PC-3 (cell line): Measurements from ENCODE around the gene JPT2. TPM values are rescaled to one million over a fixed set of nuclear protein-coding genes. Genes with fewer than 3 reads are reported as not detected.

Experiments
- ATAC-seq: fragments of 200-7000 bp; cut with Tn5 transposase; 2 replicates; pipeline ENCODE4 v1.9.1; 2020; ENCODE audit warnings: mild to moderate bottlenecking, moderate library complexity
- BruUV-seq: library from RNA; stranded (reverse); fragments of 400-500 nt; replicated peaks from 2 replicates; lab custom pipeline; 2021; lab: Mats Ljungman, UMichigan
- CTCF ChIA-PET: fragments of 300-600 bp; sonication (Branson Sonifier 250); formaldehyde crosslinking; loops from one replicate; lab custom pipeline; 2022; ENCODE audit warnings: antibody characterized with exemption; lab: Charles Lee
- POLR2A ChIA-PET: fragments of 300-600 bp; sonication (Branson Sonifier 250); formaldehyde crosslinking; loops from one replicate; lab custom pipeline; 2022; ENCODE audit warnings: antibody characterized with exemption; ENCODE audit not compliant: unreplicated experiment; lab: Charles Lee
- DNase-seq: peaks from one replicate; pipeline ENCODE4 v3.0.0-alpha.2; 2015
- H2AFZ ChIP-seq: fragments of 300-600 bp; sonication (generic); 2 replicates; pipeline ENCODE4 v1.6.0; 2016; ENCODE audit warnings: antibody characterized with exemption, low read length
- H3F3A ChIP-seq: fragments of 300-600 bp; sonication (generic); one replicate; pipeline ENCODE4 v1.6.0; 2017; ENCODE audit warnings: antibody characterized with exemption, low read length, control low read depth, mild to moderate bottlenecking; ENCODE audit not compliant: unreplicated experiment
- H3K27ac ChIP-seq: fragments of 300-600 bp; sonication (generic); 2 replicates; pipeline ENCODE4 v1.5.1; 2016; ENCODE audit warnings: mild to moderate bottlenecking, low read length
- H3K27me3 ChIP-seq: fragments of 300-600 bp; sonication (generic); 2 replicates; pipeline ENCODE4 v1.6.1; 2016; ENCODE audit warnings: low read length, mixed read lengths
- H3K36me3 ChIP-seq: fragments of 300-600 bp; sonication (generic); 2 replicates; pipeline ENCODE4 v1.6.1; 2016; ENCODE audit warnings: low read depth, mixed run types, low read length, mixed read lengths
- H3K4me1 ChIP-seq: fragments of 300-600 bp; sonication (generic); 2 replicates; pipeline ENCODE4 v1.5.1; 2016; ENCODE audit warnings: low read length; ENCODE audit not compliant: insufficient read depth
- H3K4me2 ChIP-seq: fragments of 300-600 bp; sonication (generic); 2 replicates; pipeline ENCODE4 v1.6.0; 2016; ENCODE audit warnings: low read length
- H3K4me3 ChIP-seq: fragments of 300-600 bp; sonication (generic); 2 replicates; pipeline ENCODE4 v1.5.1; 2016; ENCODE audit warnings: mild to moderate bottlenecking, low read length, mixed read lengths
- H3K79me2 ChIP-seq: fragments of 300-600 bp; sonication (generic); 2 replicates; pipeline ENCODE4 v1.6.1; 2017; ENCODE audit warnings: low read length, mixed read lengths
- H3K9ac ChIP-seq: fragments of 300-600 bp; sonication (generic); 2 replicates; pipeline ENCODE4 v1.6.0; 2016; ENCODE audit warnings: mild to moderate bottlenecking, low read length
- H3K9me2 ChIP-seq: fragments of 300-600 bp; sonication (generic); replicated peaks from 2 replicates; pipeline ENCODE4 v1.6.1; 2016; ENCODE audit warnings: mixed run types, low read length, mixed read lengths
- H3K9me3 ChIP-seq: fragments of 300-600 bp; sonication (generic); 2 replicates; pipeline ENCODE4 v1.6.1; 2016; ENCODE audit warnings: low read length, mixed read lengths
- H4K20me1 ChIP-seq: fragments of 300-600 bp; sonication (generic); 2 replicates; pipeline ENCODE4 v1.6.1; 2016; ENCODE audit warnings: low read length, mixed read lengths
- CTCF ChIP-seq: fragments of 300-600 bp; sonication (generic); conservative IDR thresholded peaks from 2 replicates; pipeline ENCODE4 v1.5.1; 2017; ENCODE audit warnings: antibody characterized with exemption, low read depth, mild to moderate bottlenecking, low read length
- EZH2 ChIP-seq: fragments of 300-600 bp; sonication (generic); IDR thresholded peaks from one replicate; pipeline ENCODE4 v1.6.1; 2017; ENCODE audit warnings: antibody characterized with exemption, mild to moderate bottlenecking, low read length; ENCODE audit not compliant: unreplicated experiment
- EZH2phosphoT487 ChIP-seq: fragments of 300-600 bp; sonication (generic); IDR thresholded peaks from 2 replicates; pipeline ENCODE4 v1.6.1; 2018; ENCODE audit warnings: mild to moderate bottlenecking, antibody characterized with exemption, low read length, borderline replicate concordance
- intact Hi-C: fragments of 100-400 bp; cut with micrococcal nuclease; formaldehyde crosslinking; loops from 2 replicates; pipeline ENCODE4 v1.9.0; 2023
- total RNA-seq: library from RNA; depleted of rRNA; stranded (reverse); fragments of >200 nt; gene quantifications from 2 replicates; pipeline ENCODE4 v1.2.3, GENCODE V29; 2014

The JPT2 gene
- total RNA-seq, 1 experiment from 2014 or later, result 85.2 TPM

- no peak for TF ChIP-seq CTCF
- TF ChIP-seq EZH2, result no peak
- no peak for TF ChIP-seq EZH2phosphoT487
- BruUV-seq, result no TSS peak
- DNase-seq (no peak), ATAC-seq (no peak)
- Histone ChIP-seq H3K36me3 (peaks cover 4% of the 10 kb centered on the region), H3K27me3 (no peaks in the 10 kb centered on the region), H3K9ac (no peak overlapping the region), H3K9me2 (no peaks in the 10 kb centered on the region), H3F3A (no peaks in the 10 kb centered on the region), H3K4me3 (no peak overlapping the region), H3K27ac (no peak overlapping the region), H3K4me2 (no peak overlapping the region), H2AFZ (no peak overlapping the region), H3K4me1 (no peaks in the 10 kb centered on the region), H4K20me1 (no peaks in the 10 kb centered on the region), H3K79me2 (no peaks in the 10 kb centered on the region), H3K9me3 (no peaks in the 10 kb centered on the region)
- POLR2A ChIA-PET, result interaction anchor here (0.7 kb wide), 1 partner anchor 119 kb away, joined by 9 read pairs; no protein-coding TSS in a partner anchor
- intact Hi-C loops, result no loop called here
- CTCF ChIA-PET, result no interaction called here
Measured at GRCh38 chr16:1731073-1731472, 53.0 kb downstream of the JPT2 start.

GRCh38 chr16:1731603-1732002, 53.5 kb downstream of the JPT2 start:
- no peak overlapping the region for H3K27ac ChIP-seq
- CTCF ChIA-PET, result no interaction called here
- intact Hi-C loops, result no loop called here

More at GRCh38 chr16:1731603-1732002, 53.5 kb downstream of the JPT2 start:
- Histone ChIP-seq H3K4me3 (no peak overlapping the region), H3K9me2 (no peaks in the 10 kb centered on the region), H3K9me3 (no peaks in the 10 kb centered on the region), H4K20me1 (no peaks in the 10 kb centered on the region), H3F3A (no peaks in the 10 kb centered on the region), H3K4me2 (no peak overlapping the region), H3K4me1 (no peaks in the 10 kb centered on the region), H3K36me3 (peaks cover 4% of the 10 kb centered on the region), H3K27me3 (no peaks in the 10 kb centered on the region), H3K9ac (no peak overlapping the region), H2AFZ (no peak overlapping the region), H3K79me2 (no peaks in the 10 kb centered on the region)
- TF ChIP-seq EZH2, result no peak
- no peak for TF ChIP-seq CTCF
- no peak for TF ChIP-seq EZH2phosphoT487
- POLR2A ChIA-PET, result no interaction called here
- BruUV-seq, result no TSS peak
- DNase-seq (no peak), ATAC-seq (no peak)
